Spleen (tissue), 11 donors: ENCODE measurements around the gene SYNGR2. TPM values are rescaled to one million over a fixed set of nuclear protein-coding genes. Genes with fewer than 3 reads are reported as not detected.
A peak's percentile ranks its signal among the peaks of the same experiment; 100 is the strongest.

Experiments used
- DNase-seq: peaks from one replicate; pipeline ENCODE4 v3.0.0-alpha.2; 2020
- H3K27ac ChIP-seq, 8 donors: fragments of 200-600 bp; sonication (generic) in 7 of 8; 1 replicate in 4 of 8; 2 replicates in 4 of 8; pipeline versions ENCODE4 v1.5.0 to v1.8.0; 2016 to 2021; ENCODE audit warnings: inconsistent platforms in 4 of 8, mild to moderate bottlenecking in 4 of 8, moderate library complexity in 1 of 8
- H3K27me3 ChIP-seq, 7 donors: fragments of 200-600 bp; sonication (generic) in 6 of 7; replicated peaks in 1 of 7; 1 replicate in 4 of 7; 2 replicates in 3 of 7; pipeline versions ENCODE4 v1.5.0 to v1.8.0; 2016 to 2021; ENCODE audit warnings: inconsistent platforms in 3 of 7, mild to moderate bottlenecking in 1 of 7
- H3K36me3 ChIP-seq, 6 donors: fragments of 200-600 bp; sonication (generic) in 5 of 6; 1 replicate in 4 of 6; 2 replicates in 2 of 6; pipeline versions ENCODE4 v1.5.0 to v1.8.0; 2016 to 2021; ENCODE audit warnings: inconsistent platforms in 2 of 6
- H3K4me1 ChIP-seq, 6 donors: fragments of 200-600 bp; sonication (generic) in 5 of 6; 1 replicate in 3 of 6; 2 replicates in 3 of 6; pipeline versions ENCODE4 v1.5.0 to v1.8.0; 2016 to 2021; ENCODE audit warnings: inconsistent platforms in 3 of 6
- H3K4me3 ChIP-seq, 8 donors: fragments of 200-600 bp; sonication (generic) in 7 of 8; 1 replicate in 4 of 8; 2 replicates in 4 of 8; pipeline versions ENCODE4 v1.5.0 to v1.8.0; 2016 to 2021; ENCODE audit warnings: inconsistent platforms in 4 of 8, mild to moderate bottlenecking in 4 of 8, moderate library complexity in 2 of 8
- H3K9me3 ChIP-seq, 8 donors: fragments of 200-600 bp; sonication (generic) in 7 of 8; 1 replicate in 4 of 8; 2 replicates in 4 of 8; pipeline versions ENCODE4 v1.5.0 to v1.8.0; 2016 to 2021; ENCODE audit warnings: inconsistent platforms in 4 of 8
- CTCF ChIP-seq, 11 experiments: fragments of 200-600 bp in 7 of 11; fragments of 450-650 bp in 4 of 11; sonication (generic) in 4 of 11; IDR thresholded peaks in 8 of 11; conservative IDR thresholded peaks in 3 of 11; 1 replicate in 7 of 11; 2 replicates in 4 of 11; pipeline versions ENCODE4 v1.4.0 to v1.8.0; 2016 to 2021; ENCODE audit warnings: antibody characterized with exemption in 11 of 11, inconsistent platforms in 4 of 11, mild to moderate bottlenecking in 1 of 11
- POLR2A ChIP-seq, 3 donors: fragments of 450-650 bp; IDR thresholded peaks; one replicate each; pipeline ENCODE4 v1.5.1; 2017; ENCODE audit warnings: antibody characterized with exemption in 3 of 3, mild to moderate bottlenecking in 1 of 3
- POLR2AphosphoS5 ChIP-seq, 3 donors: sonication (generic); formaldehyde crosslinking; IDR thresholded peaks; one replicate each; pipeline ENCODE4 v1.5.1; 2017; ENCODE audit warnings: antibody characterized with exemption in 3 of 3
- WGBS, 5 donors: extraction: QIAGEN DNeasy Blood & Tissue Kit in 3 of 5; methylation state at CpG; one replicate each; pipeline versions ENCODE4 v1.1.5 to v1.1.7; 2013 to 2018; 5-methylcytosine and 5-hydroxymethylcytosine counted together
- intact Hi-C: fragments of 100-400 bp; cut with DNase I; formaldehyde crosslinking; loops from one replicate; pipeline ENCODE4 v1.15.0; 2023; ENCODE audit warnings: low total_unique reads
- polyA plus RNA-seq, 3 donors: library from polyadenylated mRNA; stranded (reverse); fragments of 200-250 nt; gene quantifications; one replicate each; pipeline ENCODE4 v1.2.1, GENCODE V29; 2013
- total RNA-seq, 7 donors: library from RNA; depleted of rRNA in 3 of 7; stranded (reverse); fragments of >200 nt in 3 of 7; fragmentation: NEBNext Ultra II Directional in 4 of 7; extraction: Animal tissue kit (Norgen Biotek cat#: 25700) in 4 of 7; gene quantifications; one replicate each; pipeline versions ENCODE4 v1.1.0 to v1.2.1, GENCODE V29; 2016 to 2021
- donor health status: healthy with polysubstance abuse.
- donor health status: DM: no; HTN: no; CAD: no; lungs with moderate emphysema.
- donor health status: DM: no; HTN: no; CAD: no.
- donor health status: Bipolar disorder and iron deficiency.
- donor health status: healthy.
- donor health status: DM: no; HTN: no; CAD: no.
- donor health status: DM: yes; HTN: yes; CAD: no.

Gene SYNGR2
- total and polyA plus RNA-seq, 10 donors: 107 to 201 (median 144) TPM

GRCh38 chr17:78183916-78184315 lies 15.5 kb downstream of the SYNGR2 start:
- Histone ChIP-seq H3K9me3 (no peaks in the 10 kb centered on the region), H3K36me3 (peaks cover 0 to 17% (median 0%) of the 10 kb centered on the region in 6 donors), H3K27me3 (no peaks in the 10 kb centered on the region), H3K27ac (no peak overlapping the region), H3K4me1 (peaks cover 10 to 59% (median 40%) of the 10 kb centered on the region in 6 donors), H3K4me3 (no peak overlapping the region)
- TF ChIP-seq POLR2A (IDR thresholded peaks at IDR 0.05) (no peak), CTCF (IDR thresholded peaks at IDR 0.05 in 8 of 11, conservative IDR thresholded peaks at IDR 0.05 in 3 of 11) (no peak), POLR2AphosphoS5 (IDR thresholded peaks at IDR 0.05) (no peak)
- WGBS, 5 donors: 89 to 97% (median 93%) methylated on average over 8 to 12 of the region's 12 CpGs
- DNase-seq: no peak
- intact Hi-C loops: no loop called here

DNA sequence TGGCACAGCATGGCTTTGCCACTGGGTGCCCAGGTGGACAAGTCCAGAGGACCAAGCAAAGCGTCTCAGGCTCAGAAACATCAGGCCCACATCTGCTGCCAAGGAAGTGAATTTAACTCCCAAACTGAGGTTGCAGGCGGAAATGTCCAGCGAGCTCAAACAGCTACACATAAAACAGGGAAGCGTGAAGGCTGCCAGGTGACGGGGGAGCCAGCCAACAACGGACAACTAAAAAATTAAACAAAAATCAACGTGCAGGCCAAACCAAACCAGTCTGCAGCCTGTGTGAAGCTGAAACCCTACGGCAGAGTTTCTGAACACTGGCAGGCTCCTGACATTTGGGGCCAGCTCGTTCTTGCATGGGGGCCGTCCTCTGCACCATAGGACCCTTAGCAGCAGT lies 16.0 kb downstream of the SYNGR2 start:
- peaks cover 8 to 59% (median 39%) of the 10 kb centered on the region in 6 donors for H3K4me1 ChIP-seq
- 92 to 97% (median 94%) methylated on average over 10 of the region's 10 CpGs for WGBS, 5 donors
- H3K4me3 ChIP-seq: no peak overlapping the region
- TF ChIP-seq CTCF (IDR thresholded peaks at IDR 0.05 in 8 of 11, conservative IDR thresholded peaks at IDR 0.05 in 3 of 11) (no peak), POLR2AphosphoS5 (IDR thresholded peaks at IDR 0.05) (no peak), POLR2A (IDR thresholded peaks at IDR 0.05) (no peak)
- no peaks in the 10 kb centered on the region for H3K27me3 ChIP-seq
- intact Hi-C loops: no loop called here
- peaks cover 0 to 13% (median 0%) of the 10 kb centered on the region in 6 donors for H3K36me3 ChIP-seq
- DNase-seq: no peak
- H3K9me3 ChIP-seq: no peaks in the 10 kb centered on the region
- no peak overlapping the region for H3K27ac ChIP-seq

DNA sequence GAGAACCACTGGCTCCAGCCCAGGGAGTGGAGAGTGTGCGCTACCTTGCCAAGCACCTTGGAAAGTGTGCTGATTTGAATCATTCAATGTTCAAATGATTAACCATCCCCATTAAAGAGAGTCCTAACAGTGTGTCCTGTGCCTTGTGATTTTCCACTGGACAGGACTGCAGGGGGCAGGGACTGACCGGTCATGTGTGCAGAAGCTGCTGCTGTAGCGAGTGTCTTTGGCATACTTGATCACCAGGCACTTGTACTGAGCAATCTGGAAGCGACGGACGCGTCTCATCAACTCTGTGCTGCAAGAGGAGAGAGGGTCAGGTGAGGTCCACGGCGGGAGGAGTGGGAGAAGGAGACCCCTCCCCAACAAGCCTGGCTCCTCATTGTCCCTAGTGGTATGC lies 16.5 kb downstream of the SYNGR2 start:
- Histone ChIP-seq H3K27ac (no peak overlapping the region), H3K36me3 (peaks cover 0 to 11% (median 0%) of the 10 kb centered on the region in 6 donors), H3K27me3 (no peaks in the 10 kb centered on the region), H3K4me3 (no peak overlapping the region), H3K9me3 (no peaks in the 10 kb centered on the region), H3K4me1 (peaks cover 6 to 59% (median 33%) of the 10 kb centered on the region in 6 donors)
- TF ChIP-seq POLR2A (IDR thresholded peaks at IDR 0.05): no peak
- no peak for TF ChIP-seq POLR2AphosphoS5 (IDR thresholded peaks at IDR 0.05)
- no peak for TF ChIP-seq CTCF (IDR thresholded peaks at IDR 0.05 in 8 of 11, conservative IDR thresholded peaks at IDR 0.05 in 3 of 11)
- no peak for DNase-seq
- 90 to 95% (median 94%) methylated on average over 9 of the region's 9 CpGs for WGBS, 5 donors
- intact Hi-C loops: no loop called here

DNA sequence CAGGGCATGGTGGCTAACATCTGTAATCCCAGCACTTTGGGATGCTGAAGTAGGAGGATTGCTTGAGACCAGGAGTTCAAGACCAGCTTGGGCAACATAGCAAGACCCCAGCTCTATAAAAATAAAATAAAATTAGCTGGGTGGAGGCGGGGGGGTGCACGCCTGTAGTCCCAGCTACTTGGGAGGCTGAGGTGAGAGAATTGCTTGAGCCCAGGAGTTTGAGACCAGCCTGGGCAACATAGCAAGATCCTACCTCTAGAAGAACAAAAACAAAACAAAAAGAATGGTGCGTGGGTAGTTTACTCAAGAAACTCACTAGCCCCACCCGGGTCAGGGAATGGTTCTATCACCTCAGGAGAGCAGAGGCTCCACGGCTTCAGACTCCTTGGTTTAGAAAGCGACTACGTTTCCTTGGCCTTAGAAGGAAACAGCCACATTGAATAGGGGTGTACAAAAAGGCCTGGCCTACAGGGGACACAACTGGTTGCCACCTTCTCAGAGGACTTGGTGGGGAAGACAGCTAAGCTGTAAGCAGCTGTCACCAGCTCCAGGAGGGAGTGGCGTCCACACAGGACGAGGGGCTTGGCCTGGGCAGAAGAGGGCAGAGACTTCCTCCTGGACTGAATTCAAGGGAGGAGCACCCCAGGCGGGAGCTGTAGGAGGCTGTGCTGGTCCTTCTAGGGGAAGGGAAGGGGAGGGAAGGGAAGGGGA lies 17.8 kb downstream of the SYNGR2 start:
- DNase-seq: no peak

More for the DNA sequence above, 17.8 kb downstream of the SYNGR2 start:
- intact Hi-C loops: no loop called here
- H3K27ac ChIP-seq: peak overlapping the region in 3 of 8 donors; percentile 61 to 79 (median 76)
- H3K36me3 ChIP-seq: peaks cover 0 to 12% (median 0%) of the 10 kb centered on the region in 6 donors
- 54 to 59% (median 57%) methylated on average over 10 of the region's 10 CpGs for WGBS, 5 donors
- peaks cover 3 to 52% (median 23%) of the 10 kb centered on the region in 6 donors for H3K4me1 ChIP-seq
- no peaks in the 10 kb centered on the region for H3K9me3 ChIP-seq
- H3K27me3 ChIP-seq: no peaks in the 10 kb centered on the region
- peak overlapping the region in 4 of 8 donors; percentile 48 to 74 (median 56) for H3K4me3 ChIP-seq
- TF ChIP-seq CTCF (IDR thresholded peaks at IDR 0.05 in 8 of 11, conservative IDR thresholded peaks at IDR 0.05 in 3 of 11) (no peak), POLR2A (IDR thresholded peaks at IDR 0.05) (no peak), POLR2AphosphoS5 (IDR thresholded peaks at IDR 0.05) (no peak)
